K562 (cell line): ENCODE results near the gene CCNDBP1. TPM values are rescaled to one million over a fixed set of nuclear protein-coding genes. Genes with fewer than 3 reads are reported as not detected.

Experiments
- ARHGAP35 ChIP-seq: fragments of 450-650 bp; IDR thresholded peaks from 2 replicates; pipeline ENCODE4 v1.6.1; 2018; ENCODE audit not compliant: partially characterized antibody
- CBX2 ChIP-seq: fragments of 200-600 bp; sonication (generic); IDR thresholded peaks from one replicate; pipeline ENCODE4 v1.6.1; 2012; ENCODE audit warnings: mild to moderate bottlenecking, low read length, inconsistent platforms; ENCODE audit not compliant: insufficient read depth, poor library complexity, severe bottlenecking
- CC2D1A ChIP-seq: fragments of 450-650 bp; IDR thresholded peaks from 2 replicates; pipeline ENCODE4 v1.6.1; 2017; ENCODE audit warnings: mild to moderate bottlenecking
- ETV1 ChIP-seq: fragments of 450-650 bp; conservative IDR thresholded peaks from 2 replicates; pipeline ENCODE4 v1.6.1; 2016; ENCODE audit warnings: missing genetic modification characterization, control low read depth, low read depth, missing compliant biosample characterization
- ETV5 ChIP-seq: sonication (generic); formaldehyde crosslinking; IDR thresholded peaks from 2 replicates; pipeline ENCODE4 v1.4.0; 2020; ENCODE audit warnings: low read depth, mild to moderate bottlenecking, missing genetic modification reagents
- ETV6 ChIP-seq, 3 experiments: fragments of 150-350 bp in 1 of 3; sonication (generic) in 1 of 3; formaldehyde crosslinking in 1 of 3; IDR thresholded peaks; 2 replicates each; pipeline versions ENCODE4 v1.6.1 to v1.8.0; 2014 to 2022; ENCODE audit warnings: borderline replicate concordance in 2 of 3, low read depth in 2 of 3, antibody characterized with exemption in 1 of 3, low read length in 1 of 3, mild to moderate bottlenecking in 1 of 3, missing genetic modification reagents in 1 of 3
- HSF4 ChIP-seq: fragments of 250-450 bp; sonication (Bioruptor Pico); IDR thresholded peaks from 2 replicates; pipeline ENCODE4 v2.1.2; 2022; ENCODE audit warnings: mild to moderate bottlenecking, moderate library complexity, borderline replicate concordance
- MEF2D ChIP-seq: conservative IDR thresholded peaks from 2 replicates; pipeline ENCODE4 v1.6.1; 2016; ENCODE audit warnings: low read depth, missing genetic modification characterization, missing compliant biosample characterization
- TAF7 ChIP-seq: fragments of 450-650 bp; IDR thresholded peaks from 2 replicates; pipeline ENCODE4 v1.6.1; 2016; ENCODE audit warnings: missing genetic modification characterization, missing compliant biosample characterization
- ZNF24 ChIP-seq: fragments of 450-650 bp; IDR thresholded peaks from 2 replicates; pipeline ENCODE4 v1.6.1; 2016
- ZNF785 ChIP-seq: fragments of 250-450 bp; sonication (Bioruptor Pico); IDR thresholded peaks from 2 replicates; pipeline ENCODE4 v1.4.0; 2020; ENCODE audit warnings: mild to moderate bottlenecking
- polyA plus RNA-seq, 8 experiments: library from polyadenylated mRNA; depleted of rRNA in 4 of 8; stranded (reverse) in 5 of 8; unstranded in 3 of 8; fragments of >200 nt; fragmentation: Nextera tagmentation in 2 of 8; fragmentation: Illumina TruSeq in 1 of 8; extraction: Ambion mirVana in 2 of 8; extraction: Trizol in 1 of 8; gene quantifications; 2 replicates each; pipeline versions ENCODE4 v1.2.1 to v1.2.3, GENCODE V29; 2011 to 2014; ENCODE audit warnings: inconsistent platforms in 1 of 8, missing spikeins in 1 of 8
- total RNA-seq, 7 experiments: library from RNA; depleted of rRNA in 6 of 7; stranded (reverse); fragments of >200 nt in 6 of 7; fragmentation: Illumina TruSeq in 2 of 7; extraction: Trizol in 2 of 7; gene quantifications; 2 replicates each; pipeline versions ENCODE4 v1.2.1 to v1.2.3, GENCODE V29; 2011 to 2021; ENCODE audit warnings: low replicate concordance in 1 of 7
- TF ChIP-seq, protein P1 (sequence below): sonication (generic); formaldehyde crosslinking; IDR thresholded peaks from 2 replicates; pipeline ENCODE4 v1.8.1; 2023; ENCODE audit warnings: mild to moderate bottlenecking, missing genetic modification reagents
- TF ChIP-seq, protein P2 (sequence below), 2 experiments: fragments of 450-650 bp in 1 of 2; sonication (generic) in 1 of 2; formaldehyde crosslinking in 1 of 2; IDR thresholded peaks; 2 replicates each; pipeline versions ENCODE4 v1.7.1 to v1.9.0; 2016 to 2022; ENCODE audit warnings: inconsistent platforms in 1 of 2, mild to moderate bottlenecking in 1 of 2, missing genetic modification reagents in 1 of 2
- TF ChIP-seq, protein P3 (sequence below): fragments of 450-650 bp; IDR thresholded peaks from 2 replicates; pipeline ENCODE4 v1.6.1; 2014; ENCODE audit warnings: low read depth, mild to moderate bottlenecking, moderate library complexity, borderline replicate concordance

Gene CCNDBP1
- total and polyA plus RNA-seq, 9 of the 15 experiments (the other 6 are each of a cell fraction or from before 2014, with no cell fraction given) = 37.0 to 111 (median 55.5) TPM

DNA sequence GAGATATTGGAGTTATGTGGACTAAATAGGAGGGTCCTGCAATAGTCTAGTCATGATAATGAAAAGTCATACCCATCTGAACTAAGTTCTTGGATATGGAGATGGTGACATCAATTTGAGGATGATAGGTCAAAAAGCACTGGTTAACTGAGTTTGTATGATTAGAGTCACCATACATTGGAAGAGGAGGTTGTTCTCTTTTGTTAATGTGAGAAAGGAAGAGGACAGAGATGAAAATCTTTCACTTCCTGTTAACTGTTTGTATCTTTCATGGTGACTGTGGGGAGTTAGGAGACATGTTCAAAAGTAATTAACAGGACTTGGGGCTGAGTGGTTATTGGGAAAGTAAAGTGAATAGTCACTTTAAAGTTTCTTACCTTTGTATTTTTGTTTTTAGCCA, 40.7 kb upstream of the CCNDBP1 start (continued):
- TF ChIP-seq, protein P1, sequence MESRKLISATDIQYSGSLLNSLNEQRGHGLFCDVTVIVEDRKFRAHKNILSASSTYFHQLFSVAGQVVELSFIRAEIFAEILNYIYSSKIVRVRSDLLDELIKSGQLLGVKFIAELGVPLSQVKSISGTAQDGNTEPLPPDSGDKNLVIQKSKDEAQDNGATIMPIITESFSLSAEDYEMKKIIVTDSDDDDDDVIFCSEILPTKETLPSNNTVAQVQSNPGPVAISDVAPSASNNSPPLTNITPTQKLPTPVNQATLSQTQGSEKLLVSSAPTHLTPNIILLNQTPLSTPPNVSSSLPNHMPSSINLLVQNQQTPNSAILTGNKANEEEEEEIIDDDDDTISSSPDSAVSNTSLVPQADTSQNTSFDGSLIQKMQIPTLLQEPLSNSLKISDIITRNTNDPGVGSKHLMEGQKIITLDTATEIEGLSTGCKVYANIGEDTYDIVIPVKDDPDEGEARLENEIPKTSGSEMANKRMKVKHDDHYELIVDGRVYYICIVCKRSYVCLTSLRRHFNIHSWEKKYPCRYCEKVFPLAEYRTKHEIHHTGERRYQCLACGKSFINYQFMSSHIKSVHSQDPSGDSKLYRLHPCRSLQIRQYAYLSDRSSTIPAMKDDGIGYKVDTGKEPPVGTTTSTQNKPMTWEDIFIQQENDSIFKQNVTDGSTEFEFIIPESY (CRISPR knock-in tag) = no peak
- TF ChIP-seq ARHGAP35 (no peak), ETV5 (no peak), ZNF24 (no peak), CBX2 (no peak), ZNF785 (no peak), CC2D1A (no peak), TAF7 (tag) (no peak), HSF4 (CRISPR knock-in tag) (no peak), MEF2D (tag) (no peak), ETV6 (IDR thresholded peaks at IDR 0.05; ENCODE audit: borderline replicate concordance in 1 of 2, low read depth in 2 of 2, low read length in 1 of 2) (no peak), ETV6 (CRISPR knock-in tag; IDR thresholded peaks at IDR 0.05; ENCODE audit: borderline replicate concordance) (no peak), ETV1 (tag) (0 out of 2 replicates have a peak, but pooled peaks have one; percentile 49)
- TF ChIP-seq, protein P2, sequence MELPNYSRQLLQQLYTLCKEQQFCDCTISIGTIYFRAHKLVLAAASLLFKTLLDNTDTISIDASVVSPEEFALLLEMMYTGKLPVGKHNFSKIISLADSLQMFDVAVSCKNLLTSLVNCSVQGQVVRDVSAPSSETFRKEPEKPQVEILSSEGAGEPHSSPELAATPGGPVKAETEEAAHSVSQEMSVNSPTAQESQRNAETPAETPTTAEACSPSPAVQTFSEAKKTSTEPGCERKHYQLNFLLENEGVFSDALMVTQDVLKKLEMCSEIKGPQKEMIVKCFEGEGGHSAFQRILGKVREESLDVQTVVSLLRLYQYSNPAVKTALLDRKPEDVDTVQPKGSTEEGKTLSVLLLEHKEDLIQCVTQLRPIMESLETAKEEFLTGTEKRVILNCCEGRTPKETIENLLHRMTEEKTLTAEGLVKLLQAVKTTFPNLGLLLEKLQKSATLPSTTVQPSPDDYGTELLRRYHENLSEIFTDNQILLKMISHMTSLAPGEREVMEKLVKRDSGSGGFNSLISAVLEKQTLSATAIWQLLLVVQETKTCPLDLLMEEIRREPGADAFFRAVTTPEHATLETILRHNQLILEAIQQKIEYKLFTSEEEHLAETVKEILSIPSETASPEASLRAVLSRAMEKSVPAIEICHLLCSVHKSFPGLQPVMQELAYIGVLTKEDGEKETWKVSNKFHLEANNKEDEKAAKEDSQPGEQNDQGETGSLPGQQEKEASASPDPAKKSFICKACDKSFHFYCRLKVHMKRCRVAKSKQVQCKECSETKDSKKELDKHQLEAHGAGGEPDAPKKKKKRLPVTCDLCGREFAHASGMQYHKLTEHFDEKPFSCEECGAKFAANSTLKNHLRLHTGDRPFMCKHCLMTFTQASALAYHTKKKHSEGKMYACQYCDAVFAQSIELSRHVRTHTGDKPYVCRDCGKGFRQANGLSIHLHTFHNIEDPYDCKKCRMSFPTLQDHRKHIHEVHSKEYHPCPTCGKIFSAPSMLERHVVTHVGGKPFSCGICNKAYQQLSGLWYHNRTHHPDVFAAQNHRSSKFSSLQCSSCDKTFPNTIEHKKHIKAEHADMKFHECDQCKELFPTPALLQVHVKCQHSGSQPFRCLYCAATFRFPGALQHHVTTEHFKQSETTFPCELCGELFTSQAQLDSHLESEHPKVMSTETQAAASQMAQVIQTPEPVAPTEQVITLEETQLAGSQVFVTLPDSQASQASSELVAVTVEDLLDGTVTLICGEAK (IDR thresholded peaks at IDR 0.05) = 0 out of 2 replicates have a peak, but pooled peaks have one; percentile 31
- TF ChIP-seq, protein P2 (CRISPR knock-in tag; IDR thresholded peaks at IDR 0.05) = no peak
- TF ChIP-seq, protein P3, sequence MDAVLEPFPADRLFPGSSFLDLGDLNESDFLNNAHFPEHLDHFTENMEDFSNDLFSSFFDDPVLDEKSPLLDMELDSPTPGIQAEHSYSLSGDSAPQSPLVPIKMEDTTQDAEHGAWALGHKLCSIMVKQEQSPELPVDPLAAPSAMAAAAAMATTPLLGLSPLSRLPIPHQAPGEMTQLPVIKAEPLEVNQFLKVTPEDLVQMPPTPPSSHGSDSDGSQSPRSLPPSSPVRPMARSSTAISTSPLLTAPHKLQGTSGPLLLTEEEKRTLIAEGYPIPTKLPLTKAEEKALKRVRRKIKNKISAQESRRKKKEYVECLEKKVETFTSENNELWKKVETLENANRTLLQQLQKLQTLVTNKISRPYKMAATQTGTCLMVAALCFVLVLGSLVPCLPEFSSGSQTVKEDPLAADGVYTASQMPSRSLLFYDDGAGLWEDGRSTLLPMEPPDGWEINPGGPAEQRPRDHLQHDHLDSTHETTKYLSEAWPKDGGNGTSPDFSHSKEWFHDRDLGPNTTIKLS = no peak
